NCI-H146 (cell line): ENCODE data around the gene ZMYND11.
"Not testable (repeated sequence)": the region's sequence is repeated elsewhere in the genome, so short reads cannot be mapped to it uniquely, and the experiment has no call there.

ENCODE experiments used
- DNase-seq: peaks from one replicate; lab custom pipeline; 2025; lab: John Stamatoyannopoulos, UW

Gene ZMYND11

GRCh38 chr10:282294-283139 lies 147.3 kb downstream of the ZMYND11 start:
- DNase-seq, result no peak

GRCh38 chr10:283140-283479 lies 147.9 kb downstream of the ZMYND11 start:
- no peak for DNase-seq

GRCh38 chr10:283916-284356 lies 148.7 kb downstream of the ZMYND11 start:
- no peak for DNase-seq

GRCh38 chr10:285216-285615 lies 150.0 kb downstream of the ZMYND11 start:
- no peak for DNase-seq

- no peak for DNase-seq
These were observed 151.9 kb downstream of the ZMYND11 start for GRCh38 chr10:287026-287709.

- no peak for DNase-seq
These were observed 152.6 kb downstream of the ZMYND11 start for GRCh38 chr10:287814-288213.

- DNase-seq, result no peak
These were observed 153.3 kb downstream of the ZMYND11 start for GRCh38 chr10:288316-289200.

GRCh38 chr10:289581-289980 lies 154.3 kb downstream of the ZMYND11 start:
- no peak for DNase-seq

GRCh38 chr10:290026-290725 lies 154.9 kb downstream of the ZMYND11 start:
- DNase-seq, result no peak

- no peak for DNase-seq
These were observed 158.4 kb downstream of the ZMYND11 start for GRCh38 chr10:293636-294035.

GRCh38 chr10:297567-297966 lies 162.3 kb downstream of the ZMYND11 start:
- no peak for DNase-seq

GRCh38 chr10:298033-298432 lies 162.8 kb downstream of the ZMYND11 start:
- DNase-seq, result no peak

- no peak for DNase-seq
These were observed 164.3 kb downstream of the ZMYND11 start for GRCh38 chr10:299512-299911.

GRCh38 chr10:299969-300368 lies 164.7 kb downstream of the ZMYND11 start:
- no peak for DNase-seq

GRCh38 chr10:300580-300979 lies 165.3 kb downstream of the ZMYND11 start:
- not testable (repeated sequence) for DNase-seq

- no peak for DNase-seq
These were observed 166.3 kb downstream of the ZMYND11 start for GRCh38 chr10:301536-301935.
